ENCODE data around the gene KPNA6. TPM values are rescaled to one million over a fixed set of nuclear protein-coding genes. Genes with fewer than 3 reads are reported as not detected.

KPNA6 gene
- total and polyA plus RNA-seq, 10 of the 15 experiments (the other 5 are each of a cell fraction or from before 2014, with no cell fraction given): 11.1 to 55.6 (median 25.9) TPM

- Histone ChIP-seq H4K20me1 (ENCODE audit: control insufficient read depth, insufficient read depth) (no peaks in the 10 kb centered on the region; the same call in 1 of the 2 replicates), H3K4me3 (no peak overlapping the region), H3K4me2 (ENCODE audit: control insufficient read depth, insufficient read depth) (peak overlapping the region; percentile 7), H3K9me3 (replicated peaks; ENCODE audit: control insufficient read depth, insufficient read depth, low read length) (no peaks in the 10 kb centered on the region), H3K4me1 (ENCODE audit: control insufficient read depth, insufficient read depth, low read length) (peaks cover 14% of the 10 kb centered on the region), H3K9ac (ENCODE audit: control insufficient read depth, insufficient read depth, low read length) (0 out of 2 replicates have a peak overlapping the region, but pooled peaks have one; percentile 22), H3K36me3 (ENCODE audit: control insufficient read depth in 2 of 2, insufficient read depth in 2 of 2, low read length in 1 of 2) (peaks cover 19 to 49% of the 10 kb centered on the region in 2 experiments), H3K27ac (ENCODE audit: control insufficient read depth, insufficient read depth) (no peak overlapping the region), H3K27me3 (replicated peaks in 1 of 2; ENCODE audit: control insufficient read depth in 2 of 2, insufficient read depth in 2 of 2, low read length in 1 of 2) (no peaks in the 10 kb centered on the region), H3K79me2 (ENCODE audit: control insufficient read depth, insufficient read depth, low read length) (peaks cover 48% of the 10 kb centered on the region), H2AFZ (ENCODE audit: control insufficient read depth, low read depth, low read length) (no peak overlapping the region)
- RAD21 ChIA-PET (ENCODE audit: unreplicated experiment): interaction anchor here (0.7 kb wide), 1 partner anchor 222 kb away, joined by 7 read pairs; no protein-coding TSS in a partner anchor
- in situ Hi-C loops (cut with MboI): no loop called here
- no peak for FAIRE-seq
- no peak for DNase-seq (ENCODE audit: low read depth, low spot score)
- no peak for ATAC-seq
- WGBS (ENCODE audit: insufficient coverage, insufficient replicate concordance, low lambda C conversion rate, missing lambda C conversion rate): 100% methylated on average over 2 of the region's 2 CpGs
- CTCF ChIA-PET: interaction anchor here (0.7 to 1.6 kb wide), 2 partner anchors 29 to 62 kb away, joined by 3 to 5 read pairs; no protein-coding TSS in a partner anchor
- POLR2A ChIA-PET: interaction anchor here (1.0 kb wide), 1 partner anchor 15 kb away, joined by 3 read pairs; the partner anchor contains the start of gene CCDC28B
- TSS peak; percentile 11 for BruUV-seq (replicated peaks)
- intact Hi-C loops (cut with micrococcal nuclease; ENCODE audit: unreplicated experiment): no loop called here
- TF ChIP-seq MYB (IDR thresholded peaks at IDR 0.05; ENCODE audit: borderline replicate concordance, low read depth, low read length) (no peak), IKZF1 (conservative IDR thresholded peaks at IDR 0.05) (no peak), ZZZ3 (IDR thresholded peaks at IDR 0.05; ENCODE audit: control insufficient read depth, insufficient read length, low read depth) (no peak), NBN (IDR thresholded peaks at IDR 0.05) (no peak), ATF2 (IDR thresholded peaks at IDR 0.05; ENCODE audit: low read length) (no peak), ZBTB33 (IDR thresholded peaks at IDR 0.05) (no peak), USF2 (IDR thresholded peaks at IDR 0.05; ENCODE audit: borderline replicate concordance, low read depth, low read length) (no peak), MYC (IDR thresholded peaks at IDR 0.05; ENCODE audit: insufficient read depth, insufficient read length, insufficient replicate concordance, low read length, severe bottlenecking) (no peak), LARP7 (IDR thresholded peaks at IDR 0.05) (no peak), RELA (IDR thresholded peaks at IDR 0.05; ENCODE audit: borderline replicate concordance, partially characterized antibody) (no peak), EZH2 (IDR thresholded peaks at IDR 0.05; ENCODE audit: borderline replicate concordance, control insufficient read depth, low read depth, low read length) (no peak), POLR2AphosphoS2 (IDR thresholded peaks at IDR 0.05; ENCODE audit: low read depth, low read length) (no peak), RB1 (IDR thresholded peaks at IDR 0.05; ENCODE audit: borderline replicate concordance) (no peak), MXI1 (IDR thresholded peaks at IDR 0.05; ENCODE audit: low read depth, low read length) (no peak), PKNOX1 (IDR thresholded peaks at IDR 0.05) (no peak), ZNF217 (IDR thresholded peaks at IDR 0.05) (no peak), EGR1 (IDR thresholded peaks at IDR 0.05; ENCODE audit: borderline replicate concordance in 1 of 2, low read depth in 2 of 2, low read length in 2 of 2) (no peak)
- SMC1A ChIA-PET (ENCODE audit: uncharacterized antibody, unreplicated experiment): no interaction called here
These were observed 78.2 kb downstream of the KPNA6 start for GRCh38 chr1:32186077-32186476.
